H1 (cell line): ENCODE measurements around the gene NR3C2. TPM values are rescaled to one million over a fixed set of nuclear protein-coding genes. Genes with fewer than 3 reads are reported as not detected.

Source experiments
- CTCF ChIA-PET: fragments of 300-600 bp; sonication (Branson Sonifier 250); formaldehyde crosslinking; loops from one replicate; lab custom pipeline; 2021; ENCODE audit not compliant: partially characterized antibody; lab: Charles Lee
- POLR2A ChIA-PET: fragments of 300-600 bp; sonication (Branson Sonifier 250); formaldehyde crosslinking; loops from one replicate; lab custom pipeline; 2021; ENCODE audit warnings: inconsistent platforms; ENCODE audit not compliant: partially characterized antibody; lab: Charles Lee
- DNase-seq, 2 experiments: peaks; one replicate each; pipeline versions ENCODE4 v3.0.0 to v3.0.0-alpha.2; 2010 to 2022; ENCODE audit warnings: low spot score in 2 of 2, low read depth in 1 of 2, mixed read lengths in 1 of 2
- FAIRE-seq: peaks from 2 replicates; lab custom pipeline; 2011; peaks lifted over from hg19 to GRCh38; lab: Jason Lieb, UNC
- H2AFZ ChIP-seq: 2 replicates; pipeline ENCODE4 v1.8.1; 2012; ENCODE audit warnings: low read length, inconsistent platforms
- H2AK5ac ChIP-seq: 2 replicates; pipeline ENCODE4 v1.6.1; 2013; ENCODE audit warnings: low read depth, low read length
- H2BK120ac ChIP-seq: replicated peaks from 2 replicates; pipeline ENCODE3; 2013; ENCODE audit warnings: low read depth, low read length, inconsistent platforms
- H2BK12ac ChIP-seq: 2 replicates; pipeline ENCODE4 v1.6.1; 2013; ENCODE audit warnings: low read depth, low read length
- H2BK15ac ChIP-seq: 2 replicates; pipeline ENCODE4 v1.6.1; 2013; ENCODE audit warnings: low read length
- H2BK20ac ChIP-seq: 2 replicates; pipeline ENCODE4 v1.6.1; 2013; ENCODE audit warnings: low read length
- H2BK5ac ChIP-seq: 2 replicates; pipeline ENCODE4 v1.6.1; 2013; ENCODE audit warnings: low read depth, low read length
- H3K14ac ChIP-seq: 2 replicates; pipeline ENCODE4 v1.6.1; 2013; ENCODE audit warnings: inconsistent platforms; ENCODE audit not compliant: insufficient read length
- H3K18ac ChIP-seq: 2 replicates; pipeline ENCODE4 v1.6.1; 2013; ENCODE audit warnings: low read length; ENCODE audit errors: extremely low read depth
- H3K23ac ChIP-seq: 2 replicates; pipeline ENCODE4 v1.6.1; 2013; ENCODE audit warnings: inconsistent platforms; ENCODE audit not compliant: insufficient read length
- H3K23me2 ChIP-seq: 2 replicates; pipeline ENCODE4 v1.6.1; 2013; ENCODE audit warnings: low read depth, low read length
- H3K27ac ChIP-seq: 2 replicates; pipeline ENCODE4 v1.6.1; 2011; ENCODE audit warnings: low read depth, low read length, inconsistent platforms
- H3K27me3 ChIP-seq, 4 experiments: replicated peaks in 1 of 4; 1 replicate in 1 of 4; 2 replicates in 3 of 4; pipeline versions ENCODE4 v1.6.1 to v1.8.1; 2011 to 2013; ENCODE audit warnings: low read length in 3 of 4, mild to moderate bottlenecking in 3 of 4, inconsistent platforms in 2 of 4, mixed read lengths in 2 of 4, moderate library complexity in 1 of 4; ENCODE audit not compliant: control insufficient read depth in 3 of 4, insufficient read depth in 3 of 4; ENCODE audit errors: extremely low read depth in 1 of 4
- H3K36me3 ChIP-seq, 4 experiments: 2 replicates each; pipeline versions ENCODE4 v1.6.1 to v1.8.1; 2011 to 2013; ENCODE audit warnings: mild to moderate bottlenecking in 4 of 4, low read length in 3 of 4, moderate library complexity in 2 of 4, control low read depth in 1 of 4, inconsistent platforms in 1 of 4; ENCODE audit not compliant: insufficient read depth in 4 of 4, control insufficient read depth in 2 of 4
- H3K4ac ChIP-seq: replicated peaks from 2 replicates; pipeline ENCODE3; 2013; ENCODE audit warnings: low read length, low read depth, mixed read lengths, inconsistent platforms; ENCODE audit not compliant: insufficient read length
- H3K4me1 ChIP-seq, 4 experiments: replicated peaks in 1 of 4; 1 replicate in 1 of 4; 2 replicates in 3 of 4; pipeline versions ENCODE4 v1.6.1 to v1.8.1; 2011 to 2013; ENCODE audit warnings: low read length in 3 of 4, inconsistent platforms in 2 of 4, mixed read lengths in 1 of 4; ENCODE audit not compliant: insufficient read depth in 4 of 4, control insufficient read depth in 3 of 4
- H3K4me2 ChIP-seq, 2 experiments: 2 replicates each; pipeline versions ENCODE4 v1.6.1 to v1.8.1; 2011 to 2013; ENCODE audit warnings: low read depth in 2 of 2, low read length in 2 of 2, control low read depth in 1 of 2, inconsistent platforms in 1 of 2, mild to moderate bottlenecking in 1 of 2; ENCODE audit not compliant: insufficient read depth in 1 of 2
- H3K4me3 ChIP-seq, 4 experiments: fragments of 200-600, 300-600 bp in 1 of 4; sonication (generic), shearing (Covaris generic), sonication (Bioruptor Twin) in 1 of 4; 2 replicates each; pipeline versions ENCODE4 v1.5.1 to v1.8.1; 2011 to 2016; ENCODE audit warnings: low read length in 4 of 4, low read depth in 3 of 4, control low read depth in 2 of 4, inconsistent platforms in 2 of 4, mild to moderate bottlenecking in 2 of 4, mixed read lengths in 1 of 4, moderate library complexity in 1 of 4; ENCODE audit not compliant: insufficient read depth in 2 of 4; ENCODE audit errors: extremely low read depth in 1 of 4
- H3K56ac ChIP-seq: replicated peaks from 2 replicates; pipeline ENCODE3; 2013; ENCODE audit warnings: low read depth, mild to moderate bottlenecking, mixed read lengths, low read length, inconsistent platforms; ENCODE audit not compliant: insufficient read length
- H3K79me1 ChIP-seq: 2 replicates; pipeline ENCODE4 v1.6.1; 2013; ENCODE audit warnings: low read depth, low read length, control low read depth
- H3K79me2 ChIP-seq, 2 experiments: 2 replicates each; pipeline versions ENCODE4 v1.6.1 to v1.8.1; 2012 to 2013; ENCODE audit warnings: low read length in 2 of 2, mild to moderate bottlenecking in 2 of 2, inconsistent platforms in 1 of 2; ENCODE audit not compliant: insufficient read depth in 2 of 2, control insufficient read depth in 1 of 2
- H3K9ac ChIP-seq, 4 experiments: replicated peaks in 1 of 4; 1 replicate in 1 of 4; 2 replicates in 3 of 4; pipeline versions ENCODE4 v1.6.1 to v1.8.1; 2011 to 2013; ENCODE audit warnings: low read depth in 3 of 4, low read length in 3 of 4, control low read depth in 2 of 4, mild to moderate bottlenecking in 2 of 4, moderate library complexity in 2 of 4, inconsistent platforms in 1 of 4; ENCODE audit errors: extremely low read depth in 1 of 4
- H3K9me3 ChIP-seq, 2 experiments: 2 replicates each; pipeline versions ENCODE4 v1.6.1 to v1.8.1; 2012 to 2013; ENCODE audit warnings: mild to moderate bottlenecking in 2 of 2, moderate library complexity in 2 of 2, control low read depth in 1 of 2, inconsistent platforms in 1 of 2, low read depth in 1 of 2, low read length in 1 of 2, mixed read lengths in 1 of 2; ENCODE audit not compliant: insufficient read depth in 2 of 2
- H4K20me1 ChIP-seq, 2 experiments: replicated peaks in 1 of 2; 2 replicates each; pipeline versions ENCODE3 to v1.8.1; 2011 to 2013; ENCODE audit warnings: inconsistent platforms in 2 of 2, low read length in 2 of 2, mild to moderate bottlenecking in 1 of 2; ENCODE audit not compliant: insufficient read depth in 2 of 2, control insufficient read depth in 1 of 2
- H4K5ac ChIP-seq: 2 replicates; pipeline ENCODE4 v1.6.1; 2013; ENCODE audit warnings: low read length, low read depth, mixed read lengths, inconsistent platforms; ENCODE audit not compliant: insufficient read length
- H4K8ac ChIP-seq: 2 replicates; pipeline ENCODE4 v1.8.0; 2013; ENCODE audit warnings: mild to moderate bottlenecking, moderate library complexity, low read length, inconsistent platforms; ENCODE audit not compliant: insufficient read depth; ENCODE audit errors: extremely low read depth
- H4K91ac ChIP-seq: replicated peaks from 2 replicates; pipeline ENCODE3; 2013; ENCODE audit warnings: low read length, mixed read lengths, inconsistent platforms; ENCODE audit not compliant: insufficient read length
- CTCF ChIP-seq, 3 experiments: IDR thresholded peaks; 1 replicate in 2 of 3; 2 replicates in 1 of 3; pipeline versions ENCODE4 v1.5.1 to v1.6.1; 2011; ENCODE audit warnings: low read length in 3 of 3, mild to moderate bottlenecking in 3 of 3, inconsistent platforms in 2 of 3, low read depth in 1 of 3, moderate library complexity in 1 of 3; ENCODE audit not compliant: insufficient read depth in 1 of 3; ENCODE audit errors: control extremely low read depth in 1 of 3
- JUND ChIP-seq: IDR thresholded peaks from 2 replicates; pipeline ENCODE4 v1.6.1; 2011; ENCODE audit warnings: mild to moderate bottlenecking, improper control_type of control experiment, low read length
- MAFK ChIP-seq: IDR thresholded peaks from 2 replicates; pipeline ENCODE4 v1.6.1; 2012; ENCODE audit warnings: low read depth, mild to moderate bottlenecking, improper control_type of control experiment, low read length
- RAD21 ChIP-seq, 2 experiments: IDR thresholded peaks in 1 of 2; conservative IDR thresholded peaks in 1 of 2; 2 replicates each; pipeline ENCODE4 v1.6.1; 2011; ENCODE audit warnings: low read depth in 2 of 2, low read length in 2 of 2, improper control_type of control experiment in 1 of 2, inconsistent platforms in 1 of 2, mild to moderate bottlenecking in 1 of 2, moderate library complexity in 1 of 2
- TEAD4 ChIP-seq: IDR thresholded peaks from 2 replicates; pipeline ENCODE4 v1.6.1; 2012; ENCODE audit warnings: low read depth, low read length, inconsistent platforms, mixed read lengths
- WGBS, 2 experiments: shearing (Covaris generic) in 1 of 2; methylation state at CpG; one replicate each; pipeline versions ENCODE4 v1.1.6 to v1.1.7; 2013 to 2015; ENCODE audit warnings: low lambda C conversion rate in 2 of 2, mixed read lengths in 2 of 2, inconsistent platforms in 1 of 2, low coverage in 1 of 2, missing lambda C conversion rate in 1 of 2; ENCODE audit not compliant: insufficient replicate concordance in 2 of 2, insufficient coverage in 1 of 2, insufficient read length in 1 of 2; ENCODE audit errors: extremely low coverage in 1 of 2, missing lambda C conversion rate in 1 of 2; 5-methylcytosine and 5-hydroxymethylcytosine counted together
- polyA plus RNA-seq, 7 experiments: library from polyadenylated mRNA; depleted of rRNA in 3 of 7; stranded (reverse) in 5 of 7; unstranded in 2 of 7; fragments of >200 nt in 5 of 7; fragments of 200-250 nt in 2 of 7; gene quantifications; 1 replicate in 5 of 7; 2 replicates in 1 of 7; 4 replicates in 1 of 7; pipeline versions ENCODE4 v1.2.1 to v1.2.3, GENCODE V29; 2011 to 2013; ENCODE audit warnings: missing spikeins in 2 of 7, mixed read lengths in 2 of 7
- total RNA-seq: library from RNA; stranded (reverse); fragmentation: NEBNext Ultra II Directional; extraction: Animal tissue kit (Norgen Biotek cat#: 25700); gene quantifications from 2 replicates; pipeline ENCODE4 v1.2.1, GENCODE V29; 2021

The NR3C2 gene
- total and polyA plus RNA-seq, 2 of the 8 experiments (the other 6 are each of a cell fraction or from before 2014, with no cell fraction given) = 0.80 to 3.9 TPM

DNA sequence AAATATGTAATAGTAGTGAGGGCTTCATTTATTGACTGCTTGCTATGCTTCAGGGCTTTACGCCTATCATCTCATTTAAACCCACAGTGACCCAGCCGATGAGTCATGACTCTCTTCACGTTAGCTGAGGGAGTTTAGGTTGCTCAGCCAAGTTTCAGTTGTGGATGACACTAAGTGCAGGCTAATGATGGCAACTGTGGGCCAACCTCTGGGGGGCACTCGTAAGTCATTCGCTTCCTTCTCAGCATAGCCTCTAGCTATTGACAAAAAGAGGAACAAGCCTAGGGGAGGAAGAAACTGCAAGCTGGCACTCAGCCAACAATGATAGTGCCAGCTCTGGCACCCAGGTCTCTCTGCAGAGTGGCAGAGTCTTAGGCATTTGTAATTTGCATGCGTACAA, 385.3 kb downstream of the NR3C2 start:
- H2BK5ac ChIP-seq = no peak overlapping the region
- no peak overlapping the region for H3K4me3 ChIP-seq
- H4K20me1 ChIP-seq = no peaks in the 10 kb centered on the region
- H3K4ac ChIP-seq = no peak overlapping the region
- no peak overlapping the region for H3K23ac ChIP-seq
- no peaks in the 10 kb centered on the region for H3K36me3 ChIP-seq
- no peak overlapping the region for H2BK12ac ChIP-seq
- no peaks in the 10 kb centered on the region for H3K27me3 ChIP-seq
- DNase-seq (peak in 1 of 2 experiments; percentile 25), FAIRE-seq (peak; percentile 52)
- no peak overlapping the region for H4K8ac ChIP-seq
- no peaks in the 10 kb centered on the region for H3K9me3 ChIP-seq
- no peak overlapping the region for H2BK20ac ChIP-seq
- H2BK120ac ChIP-seq = no peak overlapping the region
- no peaks in the 10 kb centered on the region for H3K79me1 ChIP-seq
- no peak overlapping the region for H2BK15ac ChIP-seq
- no peak overlapping the region for H3K9ac ChIP-seq
- H4K5ac ChIP-seq = no peak overlapping the region
- POLR2A ChIA-PET = interaction anchor here (0.7 to 1.2 kb wide), 2 partner anchors 13 to 1699 kb away, joined by 3 read pairs; no protein-coding TSS in a partner anchor
- CTCF ChIA-PET = interaction anchor here (0.6 to 2.1 kb wide), 10 partner anchors 10 to 897 kb away, joined by 3 to 11 read pairs (median 4); no protein-coding TSS in a partner anchor
- H4K91ac ChIP-seq = no peak overlapping the region
- H3K14ac ChIP-seq = no peak overlapping the region
- no peak overlapping the region for H2AK5ac ChIP-seq
- H3K4me1 ChIP-seq = peaks cover 0 to 7% (median 3%) of the 10 kb centered on the region in 4 experiments; a peak in 3 of 7 replicates
- H2AFZ ChIP-seq = no peak overlapping the region
- H3K18ac ChIP-seq = no peak overlapping the region
- H3K27ac ChIP-seq = no peak overlapping the region
- no peaks in the 10 kb centered on the region for H3K79me2 ChIP-seq
- no peak overlapping the region for H3K4me2 ChIP-seq
- no peak overlapping the region for H3K56ac ChIP-seq
- H3K23me2 ChIP-seq = no peaks in the 10 kb centered on the region
- 79% methylated on average over 6 of the region's 6 CpGs; no CpG with 5 or more reads in 1 of the 2 experiments for WGBS, 2 experiments
- TF ChIP-seq JUND = peak; percentile 72
- TF ChIP-seq CTCF (IDR thresholded peaks at IDR 0.05; ENCODE audit: control extremely low read depth in 1 of 3, insufficient read depth in 1 of 3, low read depth in 1 of 3, low read length in 3 of 3) = peak; percentile 40 to 54 (median 43)
- no peak for TF ChIP-seq MAFK
- TF ChIP-seq RAD21 (IDR thresholded peaks at IDR 0.05 in 1 of 2, conservative IDR thresholded peaks at IDR 0.05 in 1 of 2; ENCODE audit: low read depth in 2 of 2, low read length in 2 of 2) = peak; percentile 62 to 75
- TF ChIP-seq TEAD4 = no peak
